Mammary epithelial cell (primary cell): ENCODE data around the gene CLEC12A.

Experiments
- EZH2 ChIP-seq: IDR thresholded peaks from 2 replicates; pipeline ENCODE4 v1.6.1; 2012; ENCODE audit warnings: low read length, inconsistent platforms, borderline replicate concordance
- TF ChIP-seq, protein P1 (sequence below), 2 donors: IDR thresholded peaks in 1 of 2; conservative IDR thresholded peaks in 1 of 2; 2 replicates each; pipeline ENCODE4 v1.5.1; 2011 to 2012; ENCODE audit warnings: inconsistent platforms in 2 of 2, low read length in 2 of 2, mild to moderate bottlenecking in 2 of 2, control low read depth in 1 of 2, low read depth in 1 of 2; ENCODE audit not compliant: insufficient read depth in 1 of 2; ENCODE audit errors: extremely low read depth in 1 of 2

DNA sequence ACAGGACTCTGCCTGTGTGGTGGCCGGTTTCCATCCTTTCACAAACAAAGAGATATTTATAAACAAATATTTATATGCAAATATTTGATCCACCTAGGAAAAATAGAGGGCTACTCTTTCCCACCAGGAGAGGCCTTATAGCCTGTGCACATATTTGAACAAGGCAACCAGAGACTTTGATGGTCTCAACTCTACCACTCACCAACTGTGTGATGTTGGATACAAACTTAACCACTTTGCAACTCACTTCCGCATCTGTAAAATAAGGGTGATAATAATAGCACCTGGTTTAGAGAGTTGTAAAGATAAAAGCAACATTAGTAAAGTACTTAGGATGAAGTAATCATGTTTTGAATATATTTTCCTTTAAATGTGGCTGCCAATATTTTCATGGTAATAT, 1.5 kb upstream of the CLEC12A start:
- TF ChIP-seq EZH2: no peak
- TF ChIP-seq, protein P1, sequence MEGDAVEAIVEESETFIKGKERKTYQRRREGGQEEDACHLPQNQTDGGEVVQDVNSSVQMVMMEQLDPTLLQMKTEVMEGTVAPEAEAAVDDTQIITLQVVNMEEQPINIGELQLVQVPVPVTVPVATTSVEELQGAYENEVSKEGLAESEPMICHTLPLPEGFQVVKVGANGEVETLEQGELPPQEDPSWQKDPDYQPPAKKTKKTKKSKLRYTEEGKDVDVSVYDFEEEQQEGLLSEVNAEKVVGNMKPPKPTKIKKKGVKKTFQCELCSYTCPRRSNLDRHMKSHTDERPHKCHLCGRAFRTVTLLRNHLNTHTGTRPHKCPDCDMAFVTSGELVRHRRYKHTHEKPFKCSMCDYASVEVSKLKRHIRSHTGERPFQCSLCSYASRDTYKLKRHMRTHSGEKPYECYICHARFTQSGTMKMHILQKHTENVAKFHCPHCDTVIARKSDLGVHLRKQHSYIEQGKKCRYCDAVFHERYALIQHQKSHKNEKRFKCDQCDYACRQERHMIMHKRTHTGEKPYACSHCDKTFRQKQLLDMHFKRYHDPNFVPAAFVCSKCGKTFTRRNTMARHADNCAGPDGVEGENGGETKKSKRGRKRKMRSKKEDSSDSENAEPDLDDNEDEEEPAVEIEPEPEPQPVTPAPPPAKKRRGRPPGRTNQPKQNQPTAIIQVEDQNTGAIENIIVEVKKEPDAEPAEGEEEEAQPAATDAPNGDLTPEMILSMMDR (conservative IDR thresholded peaks at IDR 0.05 in 1 of 2, IDR thresholded peaks at IDR 0.05 in 1 of 2; ENCODE audit: extremely low read depth in 1 of 2, insufficient read depth in 1 of 2, low read depth in 1 of 2, low read length in 2 of 2): no peak
